Measurements from ENCODE around the gene PSMD13. TPM values are rescaled to one million over a fixed set of nuclear protein-coding genes. Genes with fewer than 3 reads are reported as not detected.

Gene PSMD13
- total RNA-seq, result 126 and 140 TPM in 2 replicates

GRCh38 chr11:236774-237767 is at the start of gene PSMD13:
Gene PSMD13 (plus strand): TSS chr11:236976. CDS start chr11:237050, 74 bp downstream.

GRCh38 chr11:192674-193128 is 44.1 kb upstream of the PSMD13 start, which contains the start of gene SCGB1C1:
Gene SCGB1C1 (plus strand): TSS chr11:193078. CDS start chr11:193100, 22 bp downstream.

GRCh38 chr11:207208-207862 is 29.4 kb upstream of the PSMD13 start, which contains the start of the genes BET1L and RIC8A:
Gene BET1L (minus strand): TSS chr11:207399. CDS start chr11:207321, 78 bp downstream.
Gene RIC8A (plus strand): TSS chr11:207708. CDS start chr11:208855, 1,147 bp downstream.

GRCh38 chr11:235997-236773 is 591 bp upstream of the PSMD13 start, which contains the start of gene SIRT3:
Gene SIRT3 (minus strand): TSS chr11:236342. CDS start chr11:236328, 14 bp downstream.

GRCh38 chr11:278001-278951 is 41.5 kb downstream of the PSMD13 start, which contains the start of gene NLRP6:
Gene NLRP6 (plus strand): TSS chr11:278407. CDS start chr11:278570, 163 bp downstream.

GRCh38 chr11:288478-289397 is 52.0 kb downstream of the PSMD13 start, which contains the start of gene PGGHG:
Gene PGGHG (plus strand): TSS chr11:289126. CDS start chr11:289817, 691 bp downstream.

GRCh38 chr11:299081-299891 is 62.5 kb downstream of the PSMD13 start, which contains the start of gene IFITM5:
Gene IFITM5 (minus strand): TSS chr11:299526. CDS start chr11:299490, 36 bp downstream.

Other genes starting within 250 kb of the PSMD13 start
- gene SCGB1C1, start 43.9 kb upstream of the PSMD13 start, total RNA-seq, result not detected in 2 replicates
- gene BET1L, start 29.6 kb upstream of the PSMD13 start, total RNA-seq, result 32.9 and 33.6 TPM in 2 replicates
- gene RIC8A, start 29.3 kb upstream of the PSMD13 start, total RNA-seq, result 102 and 127 TPM in 2 replicates
- 12.8 and 14.6 TPM in 2 replicates for gene SIRT3, start 634 bp upstream of the PSMD13 start, total RNA-seq
- not detected in 2 replicates for gene NLRP6, start 41.4 kb downstream of the PSMD13 start, total RNA-seq
- 6.1 and 6.4 TPM in 2 replicates for gene PGGHG, start 52.1 kb downstream of the PSMD13 start, total RNA-seq
- gene IFITM5, start 62.5 kb downstream of the PSMD13 start, total RNA-seq, result not detected in 2 replicates
- gene IFITM2, start 70.8 kb downstream of the PSMD13 start, total RNA-seq, result 317 and 338 TPM in 2 replicates
- 72.5 and 82.9 TPM in 2 replicates for gene IFITM1, start 77.1 kb downstream of the PSMD13 start, total RNA-seq
- gene IFITM3, start 83.9 kb downstream of the PSMD13 start, total RNA-seq, result 256 and 282 TPM in 2 replicates
- gene B4GALNT4, start 132.5 kb downstream of the PSMD13 start, total RNA-seq, result 4.7 and 10.7 TPM in 2 replicates
- 1.9 and 2.0 TPM in 2 replicates for gene PKP3, start 157.2 kb downstream of the PSMD13 start, total RNA-seq
- gene SIGIRR, start 178.0 kb downstream of the PSMD13 start, total RNA-seq, result 25.1 and 29.9 TPM in 2 replicates
- gene ANO9, start 205.0 kb downstream of the PSMD13 start, total RNA-seq, result under 0.01 TPM in 1 of 2 replicates, not detected in the other
- gene PTDSS2, start 213.3 kb downstream of the PSMD13 start, total RNA-seq, result 32.4 and 33.9 TPM in 2 replicates